ENCODE data around the gene CPPED1. TPM values are rescaled to one million over a fixed set of nuclear protein-coding genes. Genes with fewer than 3 reads are reported as not detected.
"Not testable (repeated sequence)": the region's sequence is repeated elsewhere in the genome, so short reads cannot be mapped to it uniquely, and the experiment has no call there.

Gene CPPED1
- total RNA-seq, 1 experiment from 2014 or later: 63.2 TPM

DNA sequence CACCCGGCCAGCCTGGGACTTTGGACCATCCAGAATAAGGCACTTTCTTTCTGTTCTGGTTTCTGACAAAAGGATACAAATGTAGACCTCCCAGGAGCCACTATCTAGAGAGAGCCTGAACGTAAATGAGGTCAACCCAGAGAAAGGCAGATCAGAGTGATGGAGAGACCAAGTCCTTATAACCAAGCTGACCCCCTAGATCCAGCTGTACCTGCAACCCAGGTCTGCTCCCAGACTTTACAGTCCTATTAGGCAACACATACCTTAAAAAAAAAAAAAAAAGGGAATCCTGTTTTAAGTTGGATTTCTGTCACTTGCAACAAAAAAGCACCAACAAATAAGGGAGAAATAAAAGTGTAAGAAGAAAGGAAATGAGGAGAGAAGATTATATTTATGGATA, 23.2 kb downstream of the CPPED1 start:
- DNase-seq (ENCODE audit: low read depth): no peak
- in situ Hi-C loops (cut with HindIII; ENCODE audit: low pct_unique_long_range_greater_than_20kb, low sequenced_read_pairs): no loop called here

DNA sequence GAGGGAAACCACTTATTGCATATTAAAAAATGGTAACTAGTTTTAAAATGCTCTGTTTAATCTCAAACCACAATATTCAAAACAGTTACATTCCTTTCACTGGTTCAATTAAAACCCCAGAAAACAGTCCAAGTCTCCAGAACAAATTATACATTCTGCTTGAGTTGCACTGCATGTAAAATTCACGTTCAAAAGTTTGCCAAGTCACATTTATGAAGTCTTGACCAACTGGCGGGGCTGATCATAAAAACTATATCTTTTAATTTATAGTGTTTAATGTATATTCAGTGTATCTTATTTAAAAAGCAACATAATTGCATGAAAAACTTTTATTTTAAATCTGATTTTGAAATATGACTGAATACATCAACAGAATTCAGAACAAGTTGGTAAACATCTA, 25.0 kb downstream of the CPPED1 start:
- in situ Hi-C loops (cut with HindIII; ENCODE audit: low pct_unique_long_range_greater_than_20kb, low sequenced_read_pairs): no loop called here
- DNase-seq (ENCODE audit: low read depth): no peak

DNA sequence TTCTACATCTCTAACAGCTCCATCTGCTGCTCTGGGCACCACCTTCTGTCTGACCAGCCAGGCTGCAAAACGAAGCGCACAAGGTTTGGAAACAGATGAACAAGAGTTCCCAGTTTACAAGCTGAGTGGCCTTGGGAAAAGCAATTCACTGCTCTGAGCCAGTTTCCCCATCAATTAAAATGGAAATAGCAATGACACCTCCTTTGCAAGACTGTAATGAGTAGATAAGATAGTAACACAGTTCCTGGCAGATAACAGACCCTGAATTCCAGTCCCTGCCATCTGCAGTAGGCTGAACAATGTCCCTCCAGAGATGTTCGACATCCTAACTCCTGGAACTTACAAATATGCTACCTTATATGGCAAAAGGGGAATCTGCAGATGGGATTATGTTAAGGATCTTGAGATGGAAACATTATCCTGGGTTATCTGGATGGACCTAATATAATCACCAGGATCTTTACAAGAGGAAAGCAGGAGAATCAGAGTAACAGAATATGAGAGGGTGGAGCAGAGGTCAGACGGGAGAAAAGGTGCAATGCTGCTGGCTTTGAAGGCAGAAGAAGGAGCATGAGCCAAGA, 27.9 kb downstream of the CPPED1 start:
- in situ Hi-C loops (cut with HindIII; ENCODE audit: low pct_unique_long_range_greater_than_20kb, low sequenced_read_pairs): no loop called here
- no peak for DNase-seq (ENCODE audit: low read depth)

DNA sequence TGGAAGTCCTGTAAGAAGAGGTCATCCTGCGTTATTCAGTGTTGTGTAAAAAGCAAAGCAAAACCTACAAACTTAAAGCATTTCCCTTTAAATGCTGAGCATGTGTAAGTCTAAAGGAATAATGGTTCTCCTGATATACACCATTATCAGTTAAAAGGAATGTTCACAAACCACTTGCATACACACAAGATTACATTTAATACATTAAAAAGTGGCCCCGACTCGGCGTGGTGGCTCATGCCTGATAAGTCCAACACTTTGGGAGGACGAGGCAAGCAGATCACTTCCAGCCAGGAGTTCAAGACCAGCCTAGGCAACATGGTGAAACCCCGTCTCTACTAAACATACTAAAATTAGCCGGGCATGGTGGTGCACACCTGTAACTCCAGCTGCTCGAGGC, 30.5 kb downstream of the CPPED1 start:
- in situ Hi-C loops (cut with HindIII; ENCODE audit: low pct_unique_long_range_greater_than_20kb, low sequenced_read_pairs): no loop called here
- DNase-seq (ENCODE audit: low read depth): no peak

DNA sequence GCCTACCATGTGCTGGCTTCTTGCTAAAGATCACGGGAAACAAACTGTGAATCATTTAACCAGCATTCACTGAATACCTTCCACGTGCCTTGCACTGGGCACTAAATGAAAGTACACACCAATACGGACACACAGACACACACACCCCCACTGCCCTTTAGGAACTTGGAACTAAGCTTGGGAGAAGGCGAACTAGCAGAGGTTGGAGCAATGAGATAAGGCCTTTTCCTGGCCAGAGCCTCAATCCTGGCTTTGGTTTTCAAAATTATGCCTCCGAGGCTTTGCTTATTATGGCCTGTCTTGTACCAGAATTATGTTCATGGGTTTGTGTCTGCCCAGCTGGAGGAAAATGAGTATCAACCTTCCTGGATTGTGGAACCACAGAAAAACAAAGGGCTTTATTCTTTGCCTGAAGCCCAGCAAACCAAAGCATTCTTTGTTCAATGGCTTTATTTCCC, 32.3 kb downstream of the CPPED1 start:
- in situ Hi-C loops (cut with HindIII; ENCODE audit: low pct_unique_long_range_greater_than_20kb, low sequenced_read_pairs): no loop called here
- no peak for DNase-seq (ENCODE audit: low read depth)

DNA sequence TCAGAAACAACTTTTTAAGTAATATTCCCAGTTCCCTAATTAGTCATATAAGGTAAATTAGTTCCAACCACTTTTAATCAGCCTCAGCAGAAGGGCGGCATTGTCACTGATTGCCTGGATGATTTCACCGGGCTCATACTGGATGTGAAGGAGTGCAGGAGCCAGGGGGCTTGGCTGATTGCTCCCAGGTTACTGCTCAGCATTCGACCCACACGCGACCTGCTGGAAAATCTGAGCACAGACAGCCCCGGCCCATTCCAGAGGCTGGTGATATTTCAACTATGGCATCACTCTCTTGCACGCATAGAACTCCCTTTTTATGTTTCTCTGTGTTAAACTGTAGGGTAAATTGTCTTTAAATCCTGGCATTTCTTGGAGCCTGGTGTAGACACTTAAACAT, 34.2 kb downstream of the CPPED1 start:
- in situ Hi-C loops (cut with HindIII; ENCODE audit: low pct_unique_long_range_greater_than_20kb, low sequenced_read_pairs): no loop called here
- DNase-seq (ENCODE audit: low read depth): no peak

DNA sequence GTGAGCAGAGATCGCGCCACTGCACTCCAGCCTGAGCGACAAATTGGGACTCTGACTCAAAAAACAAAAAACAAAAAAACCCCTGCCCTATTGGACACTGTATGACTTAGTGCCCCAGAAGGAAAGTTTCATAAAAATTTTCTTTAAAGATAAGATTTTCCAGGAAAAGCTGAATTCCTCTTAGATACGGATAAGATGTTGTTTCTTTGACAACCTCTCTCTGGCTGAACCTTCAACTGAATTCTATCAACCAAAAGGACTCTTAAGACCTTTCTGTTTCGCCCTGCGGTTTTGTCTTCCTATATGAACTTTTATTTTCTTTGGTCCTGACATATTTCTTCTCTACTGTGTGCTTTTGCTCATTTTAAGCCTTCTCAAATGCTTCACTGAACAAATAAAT, 35.8 kb downstream of the CPPED1 start:
- in situ Hi-C loops (cut with HindIII; ENCODE audit: low pct_unique_long_range_greater_than_20kb, low sequenced_read_pairs): no loop called here

DNA sequence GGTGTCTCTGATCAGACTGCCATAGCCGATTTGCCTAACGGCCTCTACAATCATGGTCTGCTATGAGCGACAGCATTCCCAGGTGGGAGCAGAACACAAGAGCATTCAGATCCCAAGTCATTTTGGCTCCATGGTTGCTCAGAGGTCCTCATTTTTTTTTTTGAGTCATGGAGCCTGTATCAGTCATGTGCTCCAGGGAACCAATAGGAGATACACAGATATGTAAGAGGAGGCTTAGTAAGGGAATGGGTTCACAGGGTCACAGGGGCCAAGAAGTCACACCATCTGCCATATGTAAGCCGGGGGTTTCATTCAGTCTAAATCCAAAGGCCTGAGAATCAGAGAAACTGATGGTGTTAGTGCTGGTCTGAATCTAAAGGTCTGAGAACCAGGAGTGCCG, 36.8 kb downstream of the CPPED1 start:
- in situ Hi-C loops (cut with HindIII; ENCODE audit: low pct_unique_long_range_greater_than_20kb, low sequenced_read_pairs): no loop called here
- DNase-seq (ENCODE audit: low read depth): no peak

More for the DNA sequence above, 35.8 kb downstream of the CPPED1 start:
- DNase-seq (ENCODE audit: low read depth): no peak

DNA sequence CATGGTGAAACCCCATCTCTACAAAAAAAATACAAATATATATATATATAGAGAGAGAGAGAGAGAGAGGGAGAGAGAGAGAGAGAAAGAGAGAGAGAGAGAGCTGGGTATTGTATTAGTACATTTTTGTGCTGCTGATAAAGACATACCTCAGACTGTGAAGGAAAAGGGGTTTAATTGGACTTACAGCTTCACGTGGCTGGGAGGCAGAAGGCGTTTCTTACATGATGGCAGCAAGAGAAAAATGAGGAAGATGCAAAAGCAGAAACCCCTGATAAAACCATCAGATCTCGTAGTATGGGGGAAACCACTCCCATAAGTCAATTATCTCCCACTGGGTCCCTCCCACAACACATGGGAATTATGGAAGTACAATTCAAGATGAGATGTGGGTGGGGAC, 37.5 kb downstream of the CPPED1 start:
- in situ Hi-C loops (cut with HindIII; ENCODE audit: low pct_unique_long_range_greater_than_20kb, low sequenced_read_pairs); DNase-seq (ENCODE audit: low read depth): not testable (repeated sequence)

DNA sequence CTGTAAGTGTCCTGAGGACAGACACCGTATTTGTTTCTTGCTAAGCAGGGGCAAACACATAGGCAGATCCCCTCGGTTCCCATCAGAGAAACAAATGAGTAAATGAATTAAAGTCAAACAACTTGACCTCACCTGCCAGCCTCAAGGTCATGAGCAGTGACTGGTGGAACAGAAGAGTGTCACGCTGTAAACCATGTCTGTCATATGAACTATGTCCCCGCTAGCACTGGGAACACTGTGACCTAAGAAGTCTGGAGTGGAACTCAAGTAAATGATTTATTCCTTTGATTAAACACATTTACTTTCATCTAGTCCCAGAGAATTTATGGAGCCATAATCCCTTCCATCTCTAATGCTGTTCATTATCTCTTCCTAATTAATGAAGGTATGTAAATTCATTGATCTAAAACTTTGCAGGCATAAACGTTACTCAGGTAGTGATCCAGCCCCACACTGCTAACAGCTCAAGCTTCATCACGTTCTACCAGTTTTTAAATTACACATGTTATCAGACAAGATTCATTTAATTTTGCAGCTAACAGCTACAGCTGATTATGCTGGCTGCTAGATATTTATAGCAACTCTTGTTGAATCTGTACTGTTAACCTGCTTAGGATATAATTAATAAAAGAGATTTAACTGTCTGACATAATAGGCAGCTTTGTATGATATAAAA, 38.7 kb downstream of the CPPED1 start:
- in situ Hi-C loops (cut with HindIII; ENCODE audit: low pct_unique_long_range_greater_than_20kb, low sequenced_read_pairs): no loop called here
- DNase-seq (ENCODE audit: low read depth): no peak

DNA sequence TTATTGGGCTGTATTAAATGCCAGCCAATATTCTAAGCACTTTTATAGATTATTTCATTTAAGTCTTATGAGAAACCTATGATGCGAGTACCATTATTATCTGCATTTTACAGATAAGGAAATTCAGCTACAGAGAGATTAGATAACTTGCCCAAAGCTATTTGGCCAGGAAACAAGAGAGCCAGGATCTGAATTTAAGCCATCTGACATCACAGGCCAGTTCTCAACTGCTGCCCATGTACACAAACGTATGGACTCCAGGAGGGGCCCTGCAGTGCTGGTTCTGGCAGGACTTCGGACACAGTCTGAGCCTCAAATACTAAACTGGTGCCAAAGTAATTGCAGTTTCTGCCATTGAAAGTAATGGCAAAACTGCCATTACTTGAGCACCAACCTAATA, 40.2 kb downstream of the CPPED1 start:
- in situ Hi-C loops (cut with HindIII; ENCODE audit: low pct_unique_long_range_greater_than_20kb, low sequenced_read_pairs): no loop called here

DNA sequence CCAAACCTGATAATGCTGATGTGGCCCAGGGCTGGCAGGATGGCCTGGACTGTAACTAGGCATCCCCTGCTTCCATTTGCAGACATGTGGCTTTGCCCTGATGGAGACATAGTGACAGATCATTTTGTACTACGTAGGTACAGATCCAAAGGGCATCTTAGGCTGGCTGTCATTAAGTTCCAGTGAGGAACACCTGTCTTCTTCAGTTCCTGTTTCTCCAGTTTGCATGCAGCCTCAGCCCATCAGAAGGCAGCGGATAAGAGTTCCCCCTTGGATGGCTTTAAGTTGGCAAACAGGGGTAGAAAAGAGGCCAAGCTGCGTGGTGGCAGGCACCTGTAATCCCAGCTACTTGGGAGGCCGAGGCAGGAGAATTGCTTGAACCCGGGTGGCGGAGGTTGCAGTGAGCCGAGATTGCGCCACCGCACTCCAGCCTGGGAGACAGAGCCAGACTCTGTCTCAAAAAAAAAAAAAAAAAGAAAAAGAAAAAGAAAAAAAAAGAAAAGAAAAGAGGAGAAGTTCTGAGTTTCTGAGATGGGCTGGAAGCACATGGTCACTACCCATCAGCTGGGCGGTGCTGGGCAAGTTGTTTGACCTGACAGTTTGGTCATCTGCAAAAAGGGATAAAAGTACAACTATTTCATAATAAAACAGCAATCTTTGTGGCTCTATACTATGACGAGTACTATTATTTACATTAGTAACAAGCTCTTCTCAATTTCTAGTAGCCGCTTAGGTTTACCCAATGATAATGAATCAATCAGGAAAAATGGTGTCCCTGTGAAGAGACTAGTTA, 42.7 kb downstream of the CPPED1 start:
- in situ Hi-C loops (cut with HindIII; ENCODE audit: low pct_unique_long_range_greater_than_20kb, low sequenced_read_pairs): no loop called here
- no peak for DNase-seq (ENCODE audit: low read depth)

More for the DNA sequence above, 40.2 kb downstream of the CPPED1 start:
- DNase-seq (ENCODE audit: low read depth): no peak

DNA sequence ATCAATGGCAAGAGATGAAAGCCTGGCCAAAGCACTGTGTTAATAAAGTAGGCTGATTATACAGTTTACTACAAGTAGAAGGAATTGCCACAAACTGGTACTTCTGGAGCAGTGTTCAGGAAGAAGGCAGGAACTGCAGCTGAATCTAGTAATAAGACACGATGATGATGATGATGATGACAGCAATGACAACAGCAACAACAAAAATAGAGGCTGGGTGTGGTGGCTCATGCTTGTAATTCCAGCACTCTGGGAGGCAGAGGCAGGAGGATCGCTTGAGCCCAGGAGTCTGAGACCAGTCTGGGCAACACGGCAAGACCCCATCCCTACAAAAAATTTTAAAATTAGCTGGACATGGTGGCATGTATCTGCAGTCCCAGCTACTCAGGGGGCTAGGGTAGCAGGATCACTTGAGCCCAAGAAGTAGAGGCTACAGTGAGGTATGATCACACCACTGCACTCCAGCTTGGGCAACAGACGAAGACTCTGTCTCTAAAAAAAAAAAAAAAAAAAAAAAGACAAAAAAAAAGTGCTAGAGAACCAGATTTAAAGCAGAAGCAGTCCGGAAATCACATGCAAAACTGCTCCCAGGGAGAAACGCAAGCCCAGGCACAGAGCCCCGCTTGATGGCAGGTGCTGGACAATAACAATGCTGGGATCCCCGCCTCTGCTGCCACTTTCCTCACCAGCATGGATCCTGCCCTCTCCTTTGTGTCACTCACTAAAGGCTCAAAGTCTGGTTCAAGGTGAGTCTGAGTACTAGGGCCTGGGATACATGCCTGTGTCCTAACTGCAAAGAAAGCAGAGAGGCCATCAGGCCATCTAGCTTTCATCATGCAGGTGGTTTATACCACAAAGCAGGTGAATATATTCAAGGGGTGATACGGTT, 44.8 kb downstream of the CPPED1 start:
- in situ Hi-C loops (cut with HindIII; ENCODE audit: low pct_unique_long_range_greater_than_20kb, low sequenced_read_pairs): no loop called here
- DNase-seq (ENCODE audit: low read depth): no peak

DNA sequence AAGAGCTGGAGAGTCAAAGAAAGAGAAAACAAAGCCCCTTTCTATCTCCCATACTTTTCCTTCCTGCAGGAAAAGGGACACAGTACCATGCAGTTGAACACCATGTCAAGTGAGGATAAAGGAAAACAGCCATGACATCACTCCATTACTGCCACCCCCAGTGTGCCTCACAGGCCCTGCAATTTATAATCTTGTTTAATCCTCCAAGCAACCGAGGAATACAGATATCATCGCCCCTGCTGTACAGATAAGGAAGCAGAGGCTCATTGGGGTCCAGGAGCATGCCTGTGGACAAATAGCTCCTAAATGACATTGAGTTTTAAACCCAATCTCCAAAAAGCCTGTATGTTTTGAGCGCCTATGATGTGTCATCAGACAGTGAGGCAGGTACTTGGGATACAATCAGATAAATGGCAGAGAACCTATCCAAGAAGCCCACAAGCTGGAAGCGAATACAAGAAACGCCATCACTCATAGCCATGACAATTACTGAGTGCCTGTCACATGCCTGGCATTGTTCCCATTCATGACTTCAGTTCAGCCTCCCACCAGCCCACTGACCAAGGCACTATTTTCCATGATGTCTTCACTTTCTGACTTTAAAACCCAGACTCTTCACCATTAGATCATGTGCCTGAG, 45.5 kb downstream of the CPPED1 start:
- in situ Hi-C loops (cut with HindIII; ENCODE audit: low pct_unique_long_range_greater_than_20kb, low sequenced_read_pairs): no loop called here
- peak; percentile 10 for DNase-seq (ENCODE audit: low read depth)

DNA sequence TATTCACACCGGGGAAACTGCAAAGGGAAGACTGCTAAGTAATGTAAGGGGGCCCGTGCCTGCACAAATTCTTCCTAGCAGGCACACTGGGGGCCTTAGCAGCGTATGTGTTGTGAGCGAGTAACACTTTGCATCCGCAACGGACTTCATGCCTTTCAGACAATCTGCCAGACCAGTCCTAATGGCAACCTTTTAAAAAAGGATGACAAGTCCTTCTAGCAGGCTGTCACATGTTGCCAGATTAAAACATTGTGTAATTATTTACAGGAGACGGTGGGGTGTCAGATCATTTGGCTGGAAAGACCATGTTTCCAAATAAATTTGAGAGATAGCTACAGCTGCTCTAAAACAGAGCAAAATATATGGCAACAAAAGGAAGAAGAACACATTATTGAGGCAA, 46.1 kb downstream of the CPPED1 start:
- in situ Hi-C loops (cut with HindIII; ENCODE audit: low pct_unique_long_range_greater_than_20kb, low sequenced_read_pairs): no loop called here
- no peak for DNase-seq (ENCODE audit: low read depth)

DNA sequence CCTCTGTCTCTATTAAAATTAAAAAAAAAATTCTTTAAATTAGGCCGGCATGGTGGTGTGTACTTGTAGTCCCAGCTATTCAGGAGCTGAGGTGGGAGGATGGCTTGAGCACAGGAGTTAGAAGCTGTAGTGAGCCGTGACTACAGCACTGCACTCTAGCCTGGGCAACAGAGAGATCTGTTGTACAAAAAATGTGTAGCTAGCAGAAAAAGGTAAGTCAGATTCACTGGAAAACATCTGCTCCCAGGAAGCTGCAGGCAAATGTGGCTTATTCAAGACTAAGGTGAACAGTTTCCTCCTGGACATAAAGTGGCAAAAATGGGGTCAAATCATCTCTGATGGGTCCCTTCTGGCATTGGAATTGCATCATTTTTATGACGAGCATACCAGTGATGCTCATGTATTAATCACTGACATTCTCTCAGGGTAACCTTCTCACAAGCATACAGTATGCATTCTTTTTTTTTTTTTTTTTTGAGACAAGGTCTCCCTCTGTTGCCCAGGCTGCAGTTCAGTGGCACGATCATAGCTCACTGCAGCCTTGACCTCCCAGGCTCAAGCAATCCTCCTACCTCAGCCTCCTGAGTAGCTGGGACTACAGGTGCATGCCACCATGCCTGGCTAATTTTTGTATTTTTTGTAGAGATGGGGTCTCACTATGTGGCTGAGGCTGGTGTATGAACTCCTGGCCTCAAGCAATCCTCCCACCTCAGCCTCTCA, 48.7 kb downstream of the CPPED1 start:
- no peak for DNase-seq (ENCODE audit: low read depth)
- in situ Hi-C loops (cut with HindIII; ENCODE audit: low pct_unique_long_range_greater_than_20kb, low sequenced_read_pairs): no loop called here

DNA sequence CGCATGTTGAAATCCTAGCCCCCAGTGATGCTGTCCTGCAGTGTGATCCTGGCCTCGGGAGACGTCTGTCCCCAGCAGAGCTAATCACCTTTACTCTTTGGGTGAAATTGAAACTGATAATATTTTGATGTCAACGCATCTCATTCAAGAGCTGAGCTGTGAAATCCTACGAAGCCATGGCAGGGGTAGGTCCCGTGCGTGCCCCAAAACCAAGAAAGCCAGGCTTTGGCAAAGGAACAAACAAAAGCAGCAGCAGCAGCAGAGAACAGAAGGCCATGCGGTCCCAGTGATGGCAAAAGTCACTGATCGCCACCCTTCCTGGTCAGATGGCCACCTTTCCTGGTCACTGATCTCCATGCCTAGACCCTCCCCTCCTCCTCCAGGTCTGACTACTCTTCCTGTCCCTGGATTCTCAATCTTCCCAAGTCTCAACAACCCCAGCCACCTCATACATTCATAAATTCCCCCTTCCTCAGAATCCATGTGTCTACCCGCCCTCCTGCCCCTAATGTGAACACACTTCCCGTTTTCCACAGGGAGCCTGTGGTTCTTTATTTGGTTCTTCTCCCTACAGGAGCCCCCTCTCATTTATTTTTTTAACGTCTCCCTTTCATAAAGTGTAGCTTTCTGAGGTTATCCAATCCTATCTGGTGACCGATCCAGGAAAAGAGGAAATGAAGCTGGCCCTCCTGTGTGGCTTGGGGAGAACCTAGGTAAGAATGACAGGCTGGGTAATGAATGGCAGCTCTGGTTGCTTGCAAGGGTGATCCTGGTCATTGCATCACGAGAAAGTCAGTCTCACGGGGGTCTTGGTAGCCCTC, 50.3 kb downstream of the CPPED1 start:
- no peak for DNase-seq (ENCODE audit: low read depth)
- in situ Hi-C loops (cut with HindIII; ENCODE audit: low pct_unique_long_range_greater_than_20kb, low sequenced_read_pairs): no loop called here

All from Caki2 (cell line).